Right forelimb (tissue), 1 donor: ENCODE results near the gene IRS1.

Experiments
- DNase-seq: peaks from one replicate; pipeline ENCODE4 v3.0.0-alpha.2; 2018

Gene IRS1

GRCh38 chr2:226790011-226790410 is 9.6 kb downstream of the IRS1 start:
- no peak for DNase-seq

GRCh38 chr2:226788881-226789490 is 10.6 kb downstream of the IRS1 start:
- DNase-seq: no peak

- no peak for DNase-seq
Measured at GRCh38 chr2:226788064-226788463, 11.6 kb downstream of the IRS1 start.

GRCh38 chr2:226783885-226784284 is 15.7 kb downstream of the IRS1 start:
- no peak for DNase-seq

- no peak for DNase-seq
Measured at GRCh38 chr2:226782092-226782713, 17.4 kb downstream of the IRS1 start.

GRCh38 chr2:226780431-226780830 is 19.2 kb downstream of the IRS1 start:
- no peak for DNase-seq

GRCh38 chr2:226777611-226778010 is 22.0 kb downstream of the IRS1 start:
- DNase-seq: no peak

- DNase-seq: no peak
Measured at GRCh38 chr2:226776104-226776503, 23.5 kb downstream of the IRS1 start.

- DNase-seq: no peak
Measured at GRCh38 chr2:226775032-226775509, 24.5 kb downstream of the IRS1 start.

GRCh38 chr2:226773291-226773690 is 26.3 kb downstream of the IRS1 start:
- no peak for DNase-seq

GRCh38 chr2:226772389-226773179 is 27.0 kb downstream of the IRS1 start:
- no peak for DNase-seq

- no peak for DNase-seq
Measured at GRCh38 chr2:226771067-226771466, 28.6 kb downstream of the IRS1 start.

GRCh38 chr2:226767056-226767813 is 32.4 kb downstream of the IRS1 start:
- DNase-seq: no peak

GRCh38 chr2:226766352-226767055 is 33.1 kb downstream of the IRS1 start:
- no peak for DNase-seq

- no peak for DNase-seq
Measured at GRCh38 chr2:226763320-226763719, 36.3 kb downstream of the IRS1 start.

- DNase-seq: no peak
Measured at GRCh38 chr2:226761195-226761583, 38.4 kb downstream of the IRS1 start.

GRCh38 chr2:226760412-226761194 is 39.0 kb downstream of the IRS1 start:
- no peak for DNase-seq

- DNase-seq: no peak
Measured at GRCh38 chr2:226759768-226760167, 39.9 kb downstream of the IRS1 start.

GRCh38 chr2:226758921-226759640 is 40.5 kb downstream of the IRS1 start:
- no peak for DNase-seq

- no peak for DNase-seq
Measured at GRCh38 chr2:226756131-226756530, 43.5 kb downstream of the IRS1 start.

- DNase-seq: no peak
Measured at GRCh38 chr2:226755631-226756030, 44.0 kb downstream of the IRS1 start.
